Stimulated activated naive CD4-positive, alpha-beta T cell (primary cell): ENCODE results near the gene PIMREG.

ENCODE experiments used
- DNase-seq, 6 experiments: peaks; one replicate each; lab custom pipeline; 2025; lab: John Stamatoyannopoulos, UW

The PIMREG gene

GRCh38 chr17:6498901-6499540, 54.8 kb downstream of the PIMREG start:
- DNase-seq: no peak
